HK-2 (cell line): Measurements from ENCODE around the gene C22orf23.
"Not testable (repeated sequence)": the region's sequence is repeated elsewhere in the genome, so short reads cannot be mapped to it uniquely, and the experiment has no call there.

Experiments
- DNase-seq: peaks from one replicate; pipeline ENCODE4 v3.0.0-alpha.2; 2018; ENCODE audit not compliant: unreplicated experiment

C22orf23 gene

GRCh38 chr22:37954686-37955085 lies 1.3 kb upstream of the C22orf23 start:
- no peak for DNase-seq

DNA sequence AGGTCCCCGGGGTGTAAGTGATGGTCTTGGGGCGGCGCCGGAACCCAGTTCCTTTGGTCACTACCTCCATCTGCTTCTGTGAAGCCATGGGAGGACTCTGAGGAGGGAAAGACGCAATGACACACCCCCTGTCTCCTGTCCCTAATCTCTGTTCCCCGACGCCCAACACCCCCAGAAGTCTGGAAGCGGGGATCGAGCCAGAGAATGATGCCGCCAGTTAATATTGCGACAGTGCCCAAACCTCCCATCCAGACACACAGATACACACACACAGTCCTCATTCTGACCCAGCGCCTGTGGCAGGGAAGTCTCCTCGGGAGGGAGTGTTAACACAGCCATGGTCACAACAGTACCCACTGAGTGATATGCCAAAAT lies 352 bp downstream of the C22orf23 start:
- no peak for DNase-seq

DNA sequence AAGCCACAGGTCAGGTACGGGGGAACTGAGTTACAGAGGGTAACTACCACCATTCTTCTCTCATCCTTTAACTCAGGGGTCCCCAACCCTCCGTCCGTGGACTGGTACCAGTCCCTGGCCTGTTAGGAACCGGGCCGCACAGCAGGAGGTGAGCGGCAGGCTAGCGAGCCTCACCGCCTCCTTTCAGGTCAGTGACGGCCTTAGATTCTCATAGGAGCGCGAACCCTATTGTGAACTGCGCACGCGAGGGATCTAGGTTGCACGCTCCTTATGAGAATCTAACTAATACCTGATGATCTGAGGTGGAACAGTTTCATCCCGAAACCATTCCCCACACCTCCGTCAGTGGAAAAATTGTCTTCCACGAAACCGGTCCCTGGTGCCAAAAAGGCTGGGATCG lies 772 bp downstream of the C22orf23 start:
- DNase-seq: not testable (repeated sequence)

DNA sequence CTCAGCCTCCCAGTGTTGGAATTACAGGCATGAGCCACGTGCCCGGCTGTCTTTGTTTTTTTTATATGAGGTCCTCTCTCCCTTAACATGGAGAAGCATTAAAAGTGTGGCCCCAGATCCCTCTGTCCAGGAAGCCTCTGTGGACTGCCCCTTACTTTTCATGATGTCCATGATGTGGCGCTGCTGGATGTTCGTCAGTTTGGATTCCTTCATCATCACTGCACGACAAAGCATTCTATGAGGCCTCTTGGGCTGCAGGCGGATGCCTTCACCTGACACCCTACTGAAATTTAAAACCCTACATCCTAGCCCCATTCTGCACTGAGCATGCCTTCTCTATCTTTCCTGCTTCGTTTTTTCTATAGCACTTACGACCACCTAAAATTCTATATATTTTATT lies 2.1 kb downstream of the C22orf23 start:
- no peak for DNase-seq

DNA sequence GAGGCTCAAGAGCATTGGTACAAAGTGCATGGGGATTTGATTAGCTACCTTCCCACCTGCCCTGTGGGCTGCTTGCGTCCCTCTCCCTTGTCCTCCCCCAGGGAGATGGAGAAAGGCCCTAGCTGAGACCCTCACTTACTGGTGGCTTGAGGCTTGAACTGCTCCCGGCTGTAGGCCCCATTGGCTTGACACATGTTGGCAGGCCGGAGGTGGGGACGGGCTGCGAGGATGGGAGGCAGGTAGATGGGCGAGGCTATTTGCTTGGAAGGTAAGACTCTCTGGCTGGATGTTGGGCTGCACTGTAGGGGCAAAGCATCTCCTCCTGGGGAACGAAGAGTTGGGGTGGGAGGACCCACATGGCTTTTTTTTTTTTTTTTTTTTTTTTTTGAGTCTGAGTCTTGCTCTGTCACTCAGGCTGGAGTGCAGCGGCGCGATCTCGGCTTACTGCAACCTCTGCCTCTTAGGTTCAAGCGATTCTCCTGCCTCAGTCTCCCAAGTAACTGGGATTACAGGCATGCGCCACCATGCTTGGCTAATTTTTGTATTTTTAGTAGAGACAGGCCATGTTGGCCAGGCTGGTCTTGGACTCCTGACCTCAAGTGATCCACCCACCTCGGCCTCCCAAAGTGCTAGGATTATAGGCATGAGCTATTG lies 6.1 kb downstream of the C22orf23 start:
- DNase-seq: not testable (repeated sequence)

GRCh38 chr22:37944423-37944822 lies 9.0 kb downstream of the C22orf23 start:
- not testable (repeated sequence) for DNase-seq

DNA sequence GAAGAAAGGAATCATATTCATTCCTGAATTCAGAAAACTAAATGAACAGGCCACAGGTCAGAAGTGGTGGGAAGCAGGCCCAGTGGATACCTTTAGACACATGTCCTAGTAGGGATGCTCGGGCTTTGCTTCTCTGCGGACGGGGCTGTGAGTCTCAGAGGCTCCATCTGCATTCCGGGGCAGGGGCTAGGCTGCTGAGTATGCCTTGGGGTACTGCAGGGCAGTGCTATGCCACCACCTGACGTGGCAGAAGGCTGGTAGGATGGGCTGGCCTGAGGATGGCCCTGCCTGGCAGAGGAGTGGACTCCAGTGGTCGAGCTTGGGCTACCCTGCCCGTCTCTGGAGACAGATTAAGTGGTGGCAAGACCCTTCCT lies 9.6 kb downstream of the C22orf23 start:
- DNase-seq: no peak

GRCh38 chr22:37943136-37943824 lies 10.1 kb downstream of the C22orf23 start:
- no peak for DNase-seq

DNA sequence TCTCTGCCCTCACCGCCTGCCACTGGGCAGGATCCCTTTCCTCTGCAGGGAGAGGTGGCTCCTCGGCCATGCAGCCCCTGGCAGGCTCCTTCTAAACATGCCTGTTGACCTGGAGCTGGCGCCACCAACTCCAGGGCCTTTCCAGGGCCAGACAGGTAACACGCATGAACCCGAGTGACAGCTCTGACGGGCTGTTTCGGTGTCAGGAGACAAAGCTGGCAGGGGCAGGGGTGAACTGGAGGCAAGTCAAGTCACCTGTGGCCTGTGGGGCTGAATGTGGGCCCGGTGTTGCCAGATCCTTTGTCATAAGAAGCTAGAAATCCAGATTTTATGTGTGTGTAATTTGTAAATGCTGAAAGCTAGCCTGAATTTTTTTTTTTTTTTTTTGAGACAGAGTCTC lies 11.3 kb downstream of the C22orf23 start:
- no peak for DNase-seq

- no peak for DNase-seq
Observed at GRCh38 chr22:37940698-37941376, 12.6 kb downstream of the C22orf23 start.

DNA sequence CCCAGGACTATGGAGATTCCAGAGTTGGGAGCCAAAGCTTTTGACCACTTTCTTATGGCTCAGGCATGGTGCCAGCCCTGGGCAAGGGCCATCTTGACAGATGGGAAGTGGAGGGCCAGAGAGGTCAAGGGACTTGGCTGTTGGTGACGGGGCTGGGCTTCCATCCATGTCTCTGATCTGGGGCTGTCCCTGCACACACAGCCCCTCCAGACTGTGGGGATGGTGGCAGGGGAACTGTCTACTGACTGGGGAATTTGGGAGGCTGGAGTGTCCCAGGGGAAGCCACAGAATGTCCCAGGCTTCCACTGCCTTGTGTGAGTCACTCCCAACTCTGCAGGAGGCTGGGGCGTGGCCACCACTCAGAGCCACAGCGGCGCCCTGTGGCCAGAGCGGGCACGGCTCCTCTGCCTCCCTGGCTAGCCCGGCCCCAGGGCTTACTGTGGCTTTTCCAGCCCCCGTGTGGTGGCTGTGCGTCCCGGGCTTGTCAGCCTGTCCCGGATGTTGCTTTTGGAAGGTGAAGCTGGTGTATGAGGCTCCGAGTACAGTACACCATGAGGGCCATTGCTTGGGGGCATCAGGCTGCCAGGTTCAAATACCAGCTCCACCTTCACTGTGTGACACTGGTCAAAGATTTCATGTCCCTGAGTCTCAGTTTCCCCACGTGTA lies 19.6 kb downstream of the C22orf23 start:
- peak; percentile 90 for DNase-seq

- no peak for DNase-seq
Observed at GRCh38 chr22:37932821-37933578, 20.4 kb downstream of the C22orf23 start.

DNA sequence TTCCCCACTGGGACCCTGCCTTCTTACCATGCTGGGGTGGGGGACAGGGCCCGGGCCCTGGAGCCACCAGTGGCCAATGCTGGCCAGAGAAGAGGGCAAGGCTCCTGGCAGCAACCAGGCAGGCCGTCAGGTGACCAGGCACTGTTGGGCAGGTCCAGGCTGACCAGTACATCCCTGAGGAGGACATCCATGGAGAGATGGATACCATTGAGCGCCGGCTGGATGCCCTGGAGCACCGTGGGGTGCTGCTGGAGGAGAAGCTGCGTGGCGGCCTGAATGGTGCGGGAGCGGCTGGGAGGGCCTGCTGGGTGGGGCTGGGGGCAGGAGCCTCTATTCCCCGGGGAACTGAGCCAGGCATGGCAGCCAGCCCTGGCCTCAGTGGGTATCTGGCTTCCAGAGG lies 21.0 kb downstream of the C22orf23 start:
- no peak for DNase-seq

GRCh38 chr22:37931893-37932389 lies 21.5 kb downstream of the C22orf23 start:
- DNase-seq: no peak

GRCh38 chr22:37930952-37931440 lies 22.4 kb downstream of the C22orf23 start:
- DNase-seq: no peak

GRCh38 chr22:37930270-37930951 lies 23.0 kb downstream of the C22orf23 start:
- no peak for DNase-seq

- no peak for DNase-seq
Observed at GRCh38 chr22:37929390-37929789, 24.0 kb downstream of the C22orf23 start.

DNA sequence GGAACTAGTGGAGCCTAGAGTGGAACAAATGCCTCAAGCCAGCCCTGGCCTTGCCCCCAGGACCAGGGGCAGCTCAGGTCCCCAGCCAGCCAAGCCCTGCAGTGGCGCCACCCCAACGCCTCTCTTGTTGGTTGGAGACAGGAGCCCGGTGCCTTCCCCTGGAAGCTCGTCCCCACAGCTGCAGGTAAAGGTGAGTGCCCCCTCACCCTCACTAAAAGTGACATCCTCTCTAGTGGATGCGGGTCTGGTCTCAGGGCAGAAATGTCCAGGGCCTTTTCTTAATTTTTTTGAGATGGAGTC lies 25.8 kb downstream of the C22orf23 start:
- no peak for DNase-seq

DNA sequence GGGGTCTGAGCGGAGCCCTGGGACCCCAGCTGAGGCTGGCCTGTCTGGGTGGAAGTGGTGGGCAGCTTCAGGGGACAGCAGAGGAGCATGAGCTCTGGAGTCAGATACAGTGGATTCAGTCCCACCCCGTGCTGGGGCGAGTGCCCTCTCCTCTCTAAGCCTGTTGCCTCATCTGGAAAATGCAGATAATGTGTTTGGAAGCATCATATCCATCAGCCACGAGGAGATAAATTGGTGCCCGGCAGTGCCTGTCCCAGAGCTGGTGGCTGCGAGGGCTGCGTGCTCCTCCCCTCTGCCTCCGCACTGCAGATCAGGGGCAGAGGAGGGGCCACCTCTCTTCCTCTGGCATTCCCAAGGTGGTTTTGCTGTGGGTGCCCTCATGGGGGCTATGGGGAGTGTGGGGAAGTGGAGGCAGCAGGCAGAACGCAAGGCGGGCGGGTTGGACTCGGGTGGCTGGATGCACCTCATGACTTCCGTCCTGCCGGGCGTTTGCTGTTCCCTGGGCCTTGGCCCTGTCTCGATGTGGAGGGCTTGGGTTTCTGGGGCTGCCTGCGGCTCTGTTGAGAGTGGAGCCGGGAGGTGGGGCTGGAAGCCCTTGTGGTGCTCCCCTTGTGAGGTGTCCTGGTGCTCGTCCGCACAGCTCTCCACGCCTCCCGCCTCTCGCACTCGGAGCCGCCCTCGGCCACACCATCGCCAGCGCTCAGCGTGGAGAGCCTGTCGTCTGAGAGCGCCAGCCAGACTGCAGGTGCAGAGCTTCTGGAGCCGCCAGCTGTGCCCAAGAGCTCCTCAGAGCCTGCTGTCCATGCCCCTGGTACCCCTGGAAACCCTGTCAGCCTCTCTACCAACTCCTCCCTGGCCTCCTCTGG lies 26.4 kb downstream of the C22orf23 start:
- DNase-seq: no peak

- DNase-seq: no peak
Observed at GRCh38 chr22:37926358-37926757, 27.0 kb downstream of the C22orf23 start.
